Heart left ventricle (tissue), 16 donors: Measurements from ENCODE around the gene OCLN. TPM values are rescaled to one million over a fixed set of nuclear protein-coding genes. Genes with fewer than 3 reads are reported as not detected.

ENCODE experiments used
- ATAC-seq, 4 donors: fragments of 200-7000 bp; cut with Tn5 transposase; one replicate each; pipeline ENCODE4 v1.9.1; 2020 to 2022; ENCODE audit warnings: moderate library complexity in 4 of 4, mild to moderate bottlenecking in 3 of 4, moderate number of reproducible peaks in 1 of 4
- DNase-seq, 5 donors: peaks; one replicate each; pipeline ENCODE4 v3.0.0-alpha.2; 2020
- H3K27ac ChIP-seq, 12 donors: fragments of 200-600 bp; sonication (generic) in 4 of 12; one replicate each; pipeline versions ENCODE4 v1.5.0 to v1.8.0; 2016 to 2022; ENCODE audit warnings: mild to moderate bottlenecking in 2 of 12
- H3K27me3 ChIP-seq, 9 donors: fragments of 200-600 bp; sonication (generic) in 2 of 9; one replicate each; pipeline versions ENCODE4 v1.5.1 to v1.8.0; 2016 to 2022; ENCODE audit warnings: mild to moderate bottlenecking in 3 of 9
- H3K36me3 ChIP-seq, 9 donors: fragments of 200-600 bp; sonication (generic) in 2 of 9; one replicate each; pipeline versions ENCODE4 v1.5.0 to v1.8.0; 2018 to 2022; ENCODE audit warnings: mild to moderate bottlenecking in 2 of 9
- H3K4me1 ChIP-seq, 12 donors: fragments of 200-600 bp; sonication (generic) in 4 of 12; one replicate each; pipeline versions ENCODE4 v1.5.0 to v1.8.0; 2016 to 2022; ENCODE audit warnings: mild to moderate bottlenecking in 3 of 12
- H3K4me3 ChIP-seq, 12 donors: fragments of 200-600 bp; sonication (generic) in 4 of 12; one replicate each; pipeline versions ENCODE4 v1.5.0 to v1.8.0; 2017 to 2022; ENCODE audit warnings: mild to moderate bottlenecking in 9 of 12, moderate library complexity in 4 of 12
- H3K9me3 ChIP-seq, 12 donors: fragments of 200-600 bp; sonication (generic) in 4 of 12; one replicate each; pipeline versions ENCODE4 v1.5.0 to v1.8.0; 2016 to 2022; ENCODE audit warnings: mild to moderate bottlenecking in 1 of 12
- CTCF ChIP-seq, 12 donors: fragments of 200-600 bp; sonication (generic) in 4 of 12; IDR thresholded peaks; one replicate each; pipeline versions ENCODE4 v1.5.0 to v1.8.0; 2018 to 2022; ENCODE audit warnings: antibody characterized with exemption in 12 of 12, mild to moderate bottlenecking in 5 of 12
- POLR2A ChIP-seq, 2 donors: fragments of 450-650 bp; IDR thresholded peaks; one replicate each; pipeline ENCODE4 v1.6.1; 2017; ENCODE audit warnings: antibody characterized with exemption in 2 of 2, mild to moderate bottlenecking in 2 of 2, moderate library complexity in 2 of 2
- WGBS, 4 donors: extraction: QIAGEN DNeasy Blood & Tissue Kit in 2 of 4; methylation state at CpG; one replicate each; pipeline versions ENCODE4 v1.1.5 to v1.1.7; 2013 to 2018; 5-methylcytosine and 5-hydroxymethylcytosine counted together
- intact Hi-C, 10 donors: fragments of 100-400 bp; cut with DNase I; formaldehyde crosslinking; loops; one replicate each; pipeline versions ENCODE4 v1.11.1 to v1.14.2; 2022
- polyA plus RNA-seq, 2 donors: library from polyadenylated mRNA; stranded (reverse); fragments of 200-250 nt; gene quantifications; one replicate each; pipeline ENCODE4 v1.2.3, GENCODE V29; 2013
- total RNA-seq, 9 donors: library from RNA; depleted of rRNA in 2 of 9; stranded (reverse); fragments of >200 nt in 2 of 9; fragmentation: NEBNext Ultra II Directional in 3 of 9; extraction: Animal tissue kit (Norgen Biotek cat#: 25700) in 3 of 9; gene quantifications; one replicate each; pipeline versions ENCODE4 v1.1.0 to v1.2.4, GENCODE V29; 2016 to 2023
- donor health status: ischemic (EF 13 %, LVEDD 7.1; RV severe dilation, severe dysfunction).
- donor health status: healthy with polysubstance abuse.
- donor health status: DM: no; HTN: yes; CAD: no.
- donor health status: DM: no; HTN: no; CAD: no.
- donor health status: ischemic (EF 25% LVEDD 6.9; RV normal size, moderate dysfunction).
- donor health status: ischemic (EF 25% LVEDD 5.7; RV mildly dilated, moderate dysfunction).
- donor health status: healthy.
- donor health status: DM: yes; HTN: yes; CAD: no.
- donor health status: ischemic (EF 35%, LVEDD 5.7; RV mildly dilated, moderate dysfunction).
- donor health status: nonischemic (EF 11% LVEDD 7.7; RV severe dilation, severe dysfunction).
- donor health status: DM: yes; HTN: yes; CAD: no.
- donor health status: PGD.
- donor health status: ischemic (EF 29% LVEDD 5.4; RV normal size, mild dysfunction).
- donor health status: nonischemic (EF 23%, LVEDD 6.1; RV moderate dilation, normal function).

The OCLN gene
- total and polyA plus RNA-seq, 11 donors, result 0.39 to 3.5 (median 2.0) TPM

DNA sequence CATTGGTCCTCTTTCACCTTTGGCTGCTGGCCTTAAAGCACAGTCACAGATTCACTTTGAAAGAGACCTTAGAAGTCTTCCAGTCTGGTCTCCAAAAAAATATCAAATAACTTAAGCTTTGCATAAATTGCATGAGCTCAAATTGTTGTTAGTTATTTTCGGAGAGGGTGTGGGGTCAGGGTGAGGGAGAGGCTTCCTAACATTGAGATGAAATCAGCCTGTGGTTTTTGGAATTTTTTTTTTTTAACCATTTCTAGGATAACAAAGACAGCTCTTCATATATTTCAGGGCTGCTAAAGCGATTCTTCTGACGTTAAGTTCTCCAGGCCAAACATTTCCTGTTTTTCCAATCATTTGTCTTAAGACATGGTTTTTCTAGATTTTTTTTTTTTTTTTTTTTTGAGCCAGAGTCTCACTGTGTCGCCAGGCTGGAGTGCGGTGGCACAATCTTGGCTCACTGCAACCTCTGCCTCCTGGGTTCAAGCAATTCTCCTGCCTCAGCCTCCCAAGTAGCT, 4.5 kb downstream of the OCLN start:
- Histone ChIP-seq H3K9me3 (no peaks in the 10 kb centered on the region), H3K4me1 (peaks cover 0 to 25% (median 13%) of the 10 kb centered on the region in 12 donors), H3K4me3 (no peak overlapping the region), H3K27ac (no peak overlapping the region), H3K36me3 (no peaks in the 10 kb centered on the region), H3K27me3 (peaks cover 8 to 78% (median 32%) of the 10 kb centered on the region in 9 donors)
- intact Hi-C loops, result no loop called here
- 46 to 56% (median 53%) methylated on average over 5 of the region's 5 CpGs for WGBS, 4 donors
- TF ChIP-seq POLR2A (IDR thresholded peaks at IDR 0.05) (no peak), CTCF (IDR thresholded peaks at IDR 0.05) (no peak)
- DNase-seq (no peak), ATAC-seq (no peak)

DNA sequence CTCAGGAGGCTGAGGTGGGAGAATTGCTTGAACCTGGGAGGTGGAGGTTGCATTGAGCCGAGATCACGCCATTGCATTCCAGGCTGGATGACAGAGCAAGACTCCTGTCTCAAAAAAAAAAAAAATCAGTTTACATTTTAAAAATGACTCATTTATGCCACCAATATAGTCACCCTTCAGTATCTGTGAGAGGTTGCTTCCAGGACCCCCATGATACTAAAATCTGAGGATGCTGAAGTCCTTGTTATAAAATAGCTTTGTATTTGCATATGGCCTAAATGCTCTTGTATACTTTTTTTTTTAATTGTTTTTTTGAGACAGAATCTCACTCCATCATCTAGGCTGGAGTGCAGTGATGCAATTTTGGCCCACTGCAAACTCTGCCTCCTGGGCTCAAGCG, 5.8 kb downstream of the OCLN start:
- Histone ChIP-seq H3K27ac (no peak overlapping the region), H3K27me3 (peaks cover 4 to 71% (median 22%) of the 10 kb centered on the region in 9 donors), H3K4me1 (peaks cover 0 to 12% (median 3%) of the 10 kb centered on the region in 12 donors), H3K4me3 (no peak overlapping the region), H3K9me3 (no peaks in the 10 kb centered on the region), H3K36me3 (no peaks in the 10 kb centered on the region)
- intact Hi-C loops, result no loop called here
- 97 to 100% (median 98%) methylated on average over 3 of the region's 3 CpGs for WGBS, 4 donors
- ATAC-seq (no peak), DNase-seq (no peak)
- no peak for TF ChIP-seq CTCF (IDR thresholded peaks at IDR 0.05)
- TF ChIP-seq POLR2A (IDR thresholded peaks at IDR 0.05), result no peak

GRCh38 chr5:69502367-69502766, 9.8 kb downstream of the OCLN start:
- Histone ChIP-seq H3K36me3 (no peaks in the 10 kb centered on the region), H3K9me3 (no peaks in the 10 kb centered on the region), H3K27me3 (peaks cover 0 to 37% (median 5%) of the 10 kb centered on the region in 9 donors), H3K4me1 (no peaks in the 10 kb centered on the region), H3K27ac (no peak overlapping the region), H3K4me3 (no peak overlapping the region)
- TF ChIP-seq POLR2A (IDR thresholded peaks at IDR 0.05), result no peak
- TF ChIP-seq CTCF (IDR thresholded peaks at IDR 0.05), result no peak
- WGBS, 4 donors, result 51 to 63% (median 60%) methylated on average over 2 of the region's 2 CpGs
- ATAC-seq (no peak), DNase-seq (no peak)
- intact Hi-C loops, result no loop called here

GRCh38 chr5:69502767-69503488, 10.3 kb downstream of the OCLN start:
- WGBS, 4 donors, result 62 to 77% (median 70%) methylated on average over 7 of the region's 7 CpGs
- peaks cover 0 to 37% (median 5%) of the 10 kb centered on the region in 9 donors for H3K27me3 ChIP-seq
- H3K9me3 ChIP-seq, result no peaks in the 10 kb centered on the region
- ATAC-seq, result no peak
- H3K36me3 ChIP-seq, result no peaks in the 10 kb centered on the region
- H3K4me1 ChIP-seq, result no peaks in the 10 kb centered on the region
- no peak for DNase-seq
- no peak overlapping the region for H3K27ac ChIP-seq
- H3K4me3 ChIP-seq, result no peak overlapping the region
- intact Hi-C loops, result no loop called here
- TF ChIP-seq POLR2A (IDR thresholded peaks at IDR 0.05) (no peak), CTCF (IDR thresholded peaks at IDR 0.05) (no peak)
